GM18870 (cell line): Measurements from ENCODE around the gene MICALL1.
"Not testable (repeated sequence)": the region's sequence is repeated elsewhere in the genome, so short reads cannot be mapped to it uniquely, and the experiment has no call there.

Experiments
- ATAC-seq: cut with Tn5 transposase; IDR thresholded peaks from one replicate; pipeline ENCODE4 v1.9.1; 2021; ENCODE audit warnings: moderate library complexity; ENCODE audit not compliant: unreplicated experiment

Gene MICALL1

GRCh38 chr22:37954686-37955085 lies 48.6 kb downstream of the MICALL1 start:
- no peak for ATAC-seq

DNA sequence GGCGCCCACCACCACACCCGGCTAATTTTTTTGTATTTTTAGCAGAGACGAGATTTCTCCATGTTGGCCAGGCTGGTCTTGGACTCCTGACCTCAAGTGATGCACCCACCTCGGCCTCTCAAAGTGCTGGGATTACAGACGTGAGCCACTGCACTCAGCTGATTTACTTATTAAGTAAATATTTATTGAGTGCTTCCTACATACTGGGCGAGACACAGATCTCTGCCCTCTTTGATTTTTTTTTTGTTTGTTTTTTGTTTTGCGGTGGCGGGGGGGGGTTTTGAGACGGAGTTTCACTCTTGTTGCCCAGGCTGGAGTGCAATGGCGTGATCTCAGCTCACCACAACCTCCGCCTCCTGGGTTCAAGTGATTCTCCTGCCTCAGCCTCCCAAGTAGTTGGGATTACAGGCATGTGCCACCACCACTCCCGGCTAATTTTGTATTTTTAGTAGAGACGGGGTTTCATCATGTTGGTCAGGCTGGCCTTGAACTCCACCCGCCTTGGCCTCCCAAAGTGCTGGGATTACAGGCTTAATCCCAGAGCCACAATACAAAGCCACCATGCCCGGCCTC lies 49.8 kb downstream of the MICALL1 start:
- ATAC-seq, result not testable (repeated sequence)

GRCh38 chr22:37957232-37957631 lies 51.1 kb downstream of the MICALL1 start:
- ATAC-seq, result no peak

DNA sequence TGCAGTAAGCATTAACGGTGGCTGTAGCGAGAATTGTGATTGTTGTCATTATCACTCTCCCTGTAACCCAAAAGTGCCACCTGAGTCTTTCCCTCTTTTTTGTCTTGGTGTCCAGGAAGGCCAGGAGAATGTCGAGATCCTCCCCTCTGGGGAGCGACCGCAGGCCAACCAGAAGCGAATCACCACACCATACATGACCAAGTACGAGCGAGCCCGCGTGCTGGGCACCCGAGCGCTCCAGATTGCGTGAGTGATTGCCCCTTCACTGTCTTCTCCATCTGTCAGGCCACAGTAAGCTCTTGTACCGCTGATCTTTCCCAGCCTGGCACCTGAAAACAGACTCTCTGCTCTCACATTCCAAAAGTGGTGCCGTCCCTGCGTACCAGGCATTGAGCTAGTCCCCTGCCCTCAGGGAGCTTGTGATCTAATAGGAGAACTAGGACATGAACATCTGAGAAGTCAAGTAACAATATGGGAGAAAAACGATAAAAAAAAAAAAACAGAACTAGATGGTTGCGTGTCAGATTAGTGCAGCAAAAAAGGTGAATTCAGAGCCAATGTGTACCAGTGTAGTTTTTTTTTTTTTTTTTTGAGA lies 53.2 kb downstream of the MICALL1 start:
- no peak for ATAC-seq

DNA sequence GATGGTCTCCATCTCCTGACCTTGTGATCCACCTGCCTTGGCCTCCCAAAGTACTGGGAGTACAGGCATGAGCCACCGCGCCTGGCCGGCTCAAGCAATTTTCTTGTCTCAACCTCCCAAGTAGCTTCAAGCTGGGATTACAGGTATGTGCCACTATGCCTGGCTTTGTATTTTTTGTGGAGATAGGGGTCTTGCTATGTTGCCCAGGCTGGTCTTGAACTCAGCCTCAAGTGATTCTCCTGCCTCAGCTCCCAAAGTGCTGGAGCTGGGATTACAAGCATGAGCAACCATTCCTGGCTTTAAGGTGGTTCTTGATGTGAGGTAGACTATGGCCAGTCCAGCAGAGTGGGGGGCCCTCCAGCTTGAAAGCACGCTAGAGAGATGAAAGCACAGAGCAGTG lies 55.0 kb downstream of the MICALL1 start:
- ATAC-seq, result no peak

- no peak for ATAC-seq
Measured at GRCh38 chr22:37965940-37966664, 60.0 kb downstream of the MICALL1 start.

GRCh38 chr22:37967147-37967546 lies 61.0 kb downstream of the MICALL1 start:
- ATAC-seq, result no peak

- ATAC-seq, result no peak
Measured at GRCh38 chr22:37967637-37968451, 61.7 kb downstream of the MICALL1 start.

GRCh38 chr22:37968452-37969251 lies 62.6 kb downstream of the MICALL1 start:
- ATAC-seq, result no peak

DNA sequence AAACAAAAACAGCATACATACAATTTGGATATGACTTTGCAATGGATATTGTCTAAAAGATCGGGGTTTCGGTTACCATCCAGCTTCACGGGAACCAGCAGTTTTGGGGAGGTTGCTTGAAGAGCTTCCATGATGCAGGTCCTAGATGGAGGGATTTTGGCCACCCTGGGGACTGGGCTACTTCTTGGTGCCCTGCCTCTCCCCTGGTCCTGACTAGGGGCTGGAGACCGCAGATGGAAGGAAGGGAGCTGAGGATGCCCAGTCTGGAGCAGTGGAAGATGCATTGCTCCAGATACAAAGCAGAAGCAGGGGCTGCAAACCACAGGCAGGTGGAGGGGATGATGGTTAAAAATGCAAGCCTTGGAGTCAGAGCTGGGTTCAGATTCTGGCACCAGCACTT lies 64.8 kb downstream of the MICALL1 start:
- no peak for ATAC-seq

GRCh38 chr22:37971475-37972434 lies 65.7 kb downstream of the MICALL1 start:
- no peak for ATAC-seq

DNA sequence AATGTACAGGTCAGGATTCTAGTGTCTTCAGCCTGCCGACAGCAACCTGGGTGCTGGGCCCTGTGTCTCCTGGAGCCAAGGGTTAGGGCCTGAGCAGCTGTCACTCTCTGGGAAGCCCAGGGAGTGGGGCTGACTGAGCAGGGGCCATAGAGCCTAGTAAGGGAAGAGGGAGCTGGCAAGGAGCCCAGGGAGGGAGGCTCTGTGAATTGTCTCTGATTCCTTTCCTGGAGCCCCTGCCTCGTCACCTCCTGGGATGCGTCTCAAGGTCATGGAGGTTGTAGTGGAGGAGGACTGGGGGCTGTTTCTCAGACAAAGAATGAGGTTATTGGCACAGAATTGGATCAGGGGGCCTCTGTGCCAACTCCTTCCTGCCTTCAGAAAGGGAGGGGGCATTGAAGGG lies 66.4 kb downstream of the MICALL1 start:
- no peak for ATAC-seq

- ATAC-seq, result no peak
Measured at GRCh38 chr22:37973271-37974170, 67.4 kb downstream of the MICALL1 start.

DNA sequence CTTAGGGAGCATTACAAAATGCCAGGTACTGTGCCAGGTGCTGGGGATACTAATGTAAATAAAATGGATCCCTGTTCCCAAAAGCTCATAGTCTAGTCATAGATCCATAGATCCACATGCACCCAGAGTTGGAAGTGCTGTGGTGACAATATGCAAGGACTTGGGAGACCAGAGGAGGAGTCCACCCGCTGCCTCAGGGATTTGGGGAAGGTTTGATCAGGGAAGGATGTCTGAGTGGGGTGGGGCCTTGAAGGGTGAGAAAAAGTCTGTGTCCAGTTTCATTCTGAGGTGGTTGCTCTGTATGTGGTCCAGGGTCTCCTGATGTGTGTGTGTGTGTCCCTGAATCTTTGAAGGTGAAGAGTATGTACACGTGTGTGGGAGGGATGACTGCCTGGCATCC lies 69.1 kb downstream of the MICALL1 start:
- no peak for ATAC-seq

- not testable (repeated sequence) for ATAC-seq
Measured at GRCh38 chr22:37976022-37976421, 69.9 kb downstream of the MICALL1 start.

DNA sequence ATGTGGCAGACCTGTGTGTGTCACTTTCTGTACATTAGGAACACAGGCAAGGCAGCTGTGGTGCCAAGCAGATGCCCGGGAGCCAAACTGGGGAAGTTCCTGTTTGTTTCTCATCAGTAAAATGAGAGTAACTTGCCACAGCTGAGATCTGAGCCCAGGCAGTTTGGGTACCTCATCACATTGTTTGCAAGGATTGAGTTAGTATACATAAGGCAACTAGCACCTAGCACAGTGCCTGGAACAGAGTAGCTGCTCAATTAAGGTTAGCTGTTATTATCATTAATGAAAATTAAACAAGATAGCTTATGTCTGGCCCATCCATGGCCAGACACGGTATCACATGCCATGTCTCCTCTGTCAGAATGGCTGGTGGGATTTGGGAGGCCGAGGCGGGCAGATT lies 70.5 kb downstream of the MICALL1 start:
- ATAC-seq, result no peak

DNA sequence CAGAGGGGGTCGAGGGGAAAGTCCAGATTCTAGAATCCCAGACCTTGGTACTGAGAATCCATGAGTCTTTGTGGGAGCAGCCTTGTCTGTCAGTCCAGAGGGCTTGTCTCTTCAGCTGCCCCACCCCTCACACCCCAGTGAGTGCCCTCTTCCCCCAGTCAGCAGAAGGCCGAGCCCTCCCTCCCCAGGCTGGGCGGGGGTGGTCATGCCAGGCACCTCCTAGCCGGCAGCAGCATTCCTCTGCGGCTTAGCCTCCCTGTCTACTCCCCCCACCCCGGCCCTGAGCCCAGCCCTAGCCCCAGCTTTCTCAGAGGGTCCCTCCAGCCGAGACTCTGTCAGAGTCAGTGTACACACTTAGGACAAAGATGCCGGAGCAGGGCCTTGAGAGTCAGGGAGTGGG lies 73.7 kb downstream of the MICALL1 start:
- no peak for ATAC-seq

GRCh38 chr22:37981282-37982011 lies 75.3 kb downstream of the MICALL1 start:
- no peak for ATAC-seq
